ENCODE data around the gene SNIP1.

GRCh38 chr1:37495875-37496274, 58.2 kb downstream of the SNIP1 start:
- TF ChIP-seq CTCF (conservative IDR thresholded peaks at IDR 0.05) (no peak), EZH2 (IDR thresholded peaks at IDR 0.05; ENCODE audit: low read depth) (no peak)

All from PC-9 (cell line).